GM12878 (cell line): ENCODE data around the gene USP34. TPM values are rescaled to one million over a fixed set of nuclear protein-coding genes. Genes with fewer than 3 reads are reported as not detected.

Source experiments
- ATAC-seq: fragments of 200-7000 bp; cut with Tn5 transposase; 3 replicates; pipeline ENCODE4 v1.9.1; 2020; ENCODE audit warnings: mild to moderate bottlenecking, moderate library complexity
- BruUV-seq: library from RNA; stranded (reverse); fragments of 400-500 nt; replicated peaks from 2 replicates; lab custom pipeline; 2021; lab: Mats Ljungman, UMichigan
- CTCF ChIA-PET: fragments of 300-600 bp; sonication (Branson Sonifier 250); formaldehyde crosslinking; extraction: SDS; loops from one replicate; lab custom pipeline; 2021; ENCODE audit warnings: inconsistent platforms; lab: Yijun Ruan, JAX
- POLR2A ChIA-PET: fragments of 350-600 bp; formaldehyde crosslinking; extraction: SDS; loops from one replicate; lab custom pipeline; 2021; ENCODE audit warnings: inconsistent platforms; lab: Charles Lee
- RAD21 ChIA-PET: fragments of 300-600 bp; sonication (Branson Sonifier 250); formaldehyde crosslinking; loops from one replicate; lab custom pipeline; 2023; ENCODE audit warnings: antibody characterized with exemption; ENCODE audit not compliant: unreplicated experiment; lab: Charles Lee
- SMC1A ChIA-PET: fragments of 300-600 bp; sonication (Branson Sonifier 250); formaldehyde crosslinking; loops from one replicate; lab custom pipeline; 2023; ENCODE audit not compliant: unreplicated experiment, uncharacterized antibody; lab: Charles Lee
- DNase-seq: peaks from one replicate; pipeline ENCODE4 v3.0.0-alpha.2; 2011; ENCODE audit warnings: low read depth, low spot score
- FAIRE-seq: peaks from 3 replicates; lab custom pipeline; 2011; peaks lifted over from hg19 to GRCh38; lab: Jason Lieb, UNC
- H2AFZ ChIP-seq: 2 replicates; pipeline ENCODE4 v1.6.0; 2011; ENCODE audit warnings: low read depth, low read length, control low read depth; ENCODE audit not compliant: control insufficient read depth
- H3K27ac ChIP-seq: 2 replicates; pipeline ENCODE4 v1.5.1; 2011; ENCODE audit warnings: control low read depth; ENCODE audit not compliant: control insufficient read depth, insufficient read depth
- H3K27me3 ChIP-seq, 2 experiments: replicated peaks in 1 of 2; 2 replicates each; pipeline versions ENCODE4 v1.6.0 to v1.6.1; 2011; ENCODE audit warnings: low read length in 1 of 2; ENCODE audit not compliant: control insufficient read depth in 2 of 2, insufficient read depth in 2 of 2
- H3K36me3 ChIP-seq, 2 experiments: 2 replicates each; pipeline ENCODE4 v1.5.1; 2011; ENCODE audit warnings: low read length in 1 of 2; ENCODE audit not compliant: control insufficient read depth in 2 of 2, insufficient read depth in 2 of 2
- H3K4me1 ChIP-seq: 2 replicates; pipeline ENCODE4 v1.6.1; 2011; ENCODE audit warnings: mild to moderate bottlenecking, low read length, moderate library complexity, mixed read lengths; ENCODE audit not compliant: control insufficient read depth, insufficient read depth
- H3K4me2 ChIP-seq: 2 replicates; pipeline ENCODE4 v1.6.0; 2011; ENCODE audit warnings: control low read depth; ENCODE audit not compliant: control insufficient read depth, insufficient read depth
- H3K4me3 ChIP-seq: fragments of 200-600 bp; sonication (generic); 2 replicates; pipeline ENCODE4 v1.5.1; 2016
- H3K79me2 ChIP-seq: 2 replicates; pipeline ENCODE4 v1.6.0; 2011; ENCODE audit warnings: low read length; ENCODE audit not compliant: control insufficient read depth, insufficient read depth
- H3K9ac ChIP-seq: 2 replicates; pipeline ENCODE4 v1.8.0; 2011; ENCODE audit warnings: low read length, control low read depth, mixed read lengths; ENCODE audit not compliant: control insufficient read depth, insufficient read depth
- H3K9me3 ChIP-seq: replicated peaks from 3 replicates; pipeline ENCODE4 v1.5.1; 2011; ENCODE audit warnings: mild to moderate bottlenecking, low read length; ENCODE audit not compliant: control insufficient read depth, insufficient read depth
- H4K20me1 ChIP-seq: 2 replicates; pipeline ENCODE4 v1.6.0; 2011; ENCODE audit not compliant: control insufficient read depth, insufficient read depth
- ASH2L ChIP-seq: fragments of 300-600, 200-600 bp; sonication (generic); IDR thresholded peaks from 2 replicates; pipeline ENCODE4 v1.6.1; 2017; ENCODE audit warnings: low read depth, mild to moderate bottlenecking, borderline replicate concordance
- BACH1 ChIP-seq: fragments of 450-650 bp; IDR thresholded peaks from 2 replicates; pipeline ENCODE4 v1.6.1; 2017; ENCODE audit warnings: mild to moderate bottlenecking, borderline replicate concordance
- CHD2 ChIP-seq: IDR thresholded peaks from 2 replicates; pipeline ENCODE4 v1.6.1; 2011; ENCODE audit warnings: low read depth, low read length, improper control_type of control experiment, borderline replicate concordance
- CREM ChIP-seq: IDR thresholded peaks from 2 replicates; pipeline ENCODE4 v1.6.1; 2014; ENCODE audit warnings: antibody characterized with exemption, low read depth
- EED ChIP-seq: sonication (generic); IDR thresholded peaks from 2 replicates; pipeline ENCODE4 v1.6.1; 2016; ENCODE audit warnings: antibody characterized with exemption, low read depth
- FOS ChIP-seq: IDR thresholded peaks from 3 replicates; pipeline ENCODE4 v1.6.1; 2011; ENCODE audit warnings: borderline replicate concordance; ENCODE audit not compliant: insufficient read length; ENCODE audit errors: extremely low read depth
- JUNB ChIP-seq: IDR thresholded peaks from 2 replicates; pipeline ENCODE4 v1.6.1; 2016; ENCODE audit warnings: antibody characterized with exemption, mild to moderate bottlenecking
- MTA2 ChIP-seq: fragments of 450-650 bp; IDR thresholded peaks from 2 replicates; pipeline ENCODE4 v1.6.1; 2016; ENCODE audit warnings: low read depth, mild to moderate bottlenecking, moderate library complexity
- MTA3 ChIP-seq: IDR thresholded peaks from 2 replicates; pipeline ENCODE4 v1.6.1; 2012; ENCODE audit warnings: low read length, inconsistent platforms, borderline replicate concordance
- PAX8 ChIP-seq: fragments of 450-650 bp; IDR thresholded peaks from 2 replicates; pipeline ENCODE4 v1.6.1; 2017; ENCODE audit warnings: mild to moderate bottlenecking, moderate library complexity
- STAT1 ChIP-seq: fragments of 450-650 bp; conservative IDR thresholded peaks from 2 replicates; pipeline ENCODE4 v1.6.1; 2014; ENCODE audit warnings: antibody characterized with exemption, mild to moderate bottlenecking
- WGBS: methylation state at CpG from one replicate; pipeline ENCODE4 v1.1.6; 2016; ENCODE audit warnings: low lambda C conversion rate; ENCODE audit not compliant: insufficient replicate concordance, insufficient coverage; ENCODE audit errors: missing lambda C conversion rate; 5-methylcytosine and 5-hydroxymethylcytosine counted together
- in situ Hi-C: fragments of 300-500 bp; cut with MboI; formaldehyde crosslinking; loops from 9 replicates; pipeline ENCODE4 v1.14.3; 2018; ENCODE audit warnings: mixed read lengths
- intact Hi-C: fragments of 100-400 bp; cut with micrococcal nuclease; formaldehyde crosslinking; loops from one replicate; pipeline ENCODE4 v1.14.2; 2022; ENCODE audit not compliant: unreplicated experiment
- polyA plus RNA-seq, 11 experiments: library from polyadenylated mRNA; depleted of rRNA in 4 of 11; unstranded in 6 of 11; stranded (reverse) in 5 of 11; fragments of >200 nt; fragmentation: Nextera tagmentation in 4 of 11; fragmentation: Illumina TruSeq in 1 of 11; extraction: Ambion mirVana in 4 of 11; extraction: Trizol in 1 of 11; gene quantifications; 1 replicate in 1 of 11; 2 replicates in 10 of 11; pipeline versions ENCODE4 v1.2.1 to v1.2.3, GENCODE V29; 2011 to 2016; ENCODE audit warnings: inconsistent platforms in 2 of 11, missing spikeins in 2 of 11, low read depth in 1 of 11
- total RNA-seq, 4 experiments: library from RNA; depleted of rRNA in 3 of 4; stranded (reverse); fragments of >200 nt in 3 of 4; fragmentation: Illumina TruSeq in 1 of 4; extraction: Trizol in 1 of 4; gene quantifications; 2 replicates each; pipeline versions ENCODE4 v1.2.1 to v1.2.3, GENCODE V29; 2013 to 2021

Gene USP34
- total and polyA plus RNA-seq, 10 of the 15 experiments (the other 5 are each of a cell fraction or from before 2014, with no cell fraction given): 26.2 to 106 (median 62.1) TPM

- POLR2A ChIA-PET: interaction anchor here (0.5 to 1.3 kb wide), 2 partner anchors 9 to 301 kb away, joined by 3 read pairs; no protein-coding TSS in a partner anchor
- no peaks in the 10 kb centered on the region for H3K79me2 ChIP-seq
- H2AFZ ChIP-seq: no peak overlapping the region
- TF ChIP-seq MTA3 (no peak), CREM (no peak), PAX8 (no peak), MTA2 (no peak), EED (no peak), CHD2 (no peak), FOS (no peak), STAT1 (no peak), ASH2L (no peak), JUNB (no peak), BACH1 (no peak)
- no peak overlapping the region for H3K4me3 ChIP-seq
- no peaks in the 10 kb centered on the region for H4K20me1 ChIP-seq
- H3K4me1 ChIP-seq: no peaks in the 10 kb centered on the region
- CTCF ChIA-PET: interaction anchor here (1.5 to 2.0 kb wide), 2 partner anchors 8 to 10 kb away, joined by 5 to 12 read pairs; no protein-coding TSS in a partner anchor
- no peak overlapping the region for H3K9ac ChIP-seq
- no peaks in the 10 kb centered on the region for H3K27me3 ChIP-seq
- 49% methylated on average over 2 of the region's 2 CpGs for WGBS
- RAD21 ChIA-PET: no interaction called here
- in situ Hi-C loops: no loop called here
- H3K9me3 ChIP-seq: no peaks in the 10 kb centered on the region
- H3K27ac ChIP-seq: no peak overlapping the region
- intact Hi-C loops: no loop called here
- DNase-seq (no peak), FAIRE-seq (no peak), ATAC-seq (no peak)
- SMC1A ChIA-PET: interaction anchor here (1.6 to 1.7 kb wide), 2 partner anchors 232 to 590 kb away, joined by 3 to 4 read pairs; partner anchors contain the start of gene FAM161A
- BruUV-seq: no TSS peak
- H3K4me2 ChIP-seq: no peak overlapping the region
- peaks cover 0 to 6% of the 10 kb centered on the region in 2 experiments; a peak in 1 of 4 replicates for H3K36me3 ChIP-seq
Measured at GRCh38 chr2:61263830-61264229, 207.1 kb downstream of the USP34 start.
